Mesenchymal stem cell (in vitro differentiated cells and primary cell): Measurements from ENCODE around the gene AIFM3.
"Not testable (repeated sequence)": the region's sequence is repeated elsewhere in the genome, so short reads cannot be mapped to it uniquely, and the experiment has no call there.

Experiments used
- DNase-seq: peaks from one replicate; pipeline ENCODE4 v3.0.0-alpha.2; 2013
- H2AFZ ChIP-seq: one replicate; pipeline ENCODE4 v1.6.1; 2013; ENCODE audit warnings: low read depth, mild to moderate bottlenecking, control low read depth, inconsistent platforms, low read length, moderate library complexity
- H2AK5ac ChIP-seq: 2 replicates; pipeline ENCODE4 v1.6.1; 2013; ENCODE audit warnings: low read length, moderate library complexity, mild to moderate bottlenecking, inconsistent platforms; ENCODE audit not compliant: severe bottlenecking
- H2BK120ac ChIP-seq: one replicate; pipeline ENCODE4 v1.6.1; 2013; ENCODE audit warnings: low read depth, mild to moderate bottlenecking, inconsistent platforms, low read length, moderate library complexity
- H2BK12ac ChIP-seq, 2 experiments: one replicate each; pipeline ENCODE4 v1.6.1; 2013; ENCODE audit warnings: inconsistent platforms in 2 of 2, low read length in 2 of 2, mild to moderate bottlenecking in 2 of 2, moderate library complexity in 2 of 2, control low read depth in 1 of 2
- H2BK15ac ChIP-seq: one replicate; pipeline ENCODE4 v1.6.1; 2013; ENCODE audit warnings: mild to moderate bottlenecking, low read depth, inconsistent platforms; ENCODE audit not compliant: poor library complexity, severe bottlenecking
- H2BK5ac ChIP-seq: 2 replicates; pipeline ENCODE4 v1.6.1; 2013; ENCODE audit warnings: low read depth, mild to moderate bottlenecking, low read length, control low read depth, inconsistent platforms; ENCODE audit not compliant: poor library complexity, severe bottlenecking
- H3K14ac ChIP-seq, 2 experiments: one replicate each; pipeline ENCODE4 v1.6.1; 2013; ENCODE audit warnings: inconsistent platforms in 2 of 2, low read length in 2 of 2, control low read depth in 1 of 2, mild to moderate bottlenecking in 1 of 2, moderate library complexity in 1 of 2
- H3K18ac ChIP-seq, 2 experiments: one replicate each; pipeline ENCODE4 v1.6.1; 2013; ENCODE audit warnings: inconsistent platforms in 2 of 2, low read length in 2 of 2, control low read depth in 1 of 2, low read depth in 1 of 2, mild to moderate bottlenecking in 1 of 2
- H3K23ac ChIP-seq, 2 experiments: one replicate each; pipeline ENCODE4 v1.6.1; 2013; ENCODE audit warnings: inconsistent platforms in 2 of 2, low read length in 2 of 2, mild to moderate bottlenecking in 2 of 2, moderate library complexity in 2 of 2, control low read depth in 1 of 2
- H3K27ac ChIP-seq: 2 replicates; pipeline ENCODE4 v1.5.1; 2013; ENCODE audit warnings: mild to moderate bottlenecking, moderate library complexity, low read length, control low read depth, inconsistent platforms; ENCODE audit not compliant: poor library complexity, severe bottlenecking
- H3K27me3 ChIP-seq, 2 experiments: 2 replicates each; pipeline versions ENCODE4 v1.6.1 to v1.7.0; 2013; ENCODE audit warnings: low read length in 2 of 2, mild to moderate bottlenecking in 2 of 2, moderate library complexity in 2 of 2, control low read depth in 1 of 2, inconsistent platforms in 1 of 2; ENCODE audit not compliant: control insufficient read depth in 1 of 2, insufficient read depth in 1 of 2
- H3K36me3 ChIP-seq, 2 experiments: 2 replicates each; pipeline versions ENCODE4 v1.6.1 to v1.7.0; 2013; ENCODE audit warnings: low read length in 2 of 2, control low read depth in 1 of 2, inconsistent platforms in 1 of 2, low read depth in 1 of 2, mild to moderate bottlenecking in 1 of 2; ENCODE audit not compliant: insufficient read depth in 2 of 2, control insufficient read depth in 1 of 2
- H3K4ac ChIP-seq, 2 experiments: one replicate each; pipeline ENCODE4 v1.6.1; 2013; ENCODE audit warnings: inconsistent platforms in 2 of 2, low read length in 2 of 2, mild to moderate bottlenecking in 2 of 2, moderate library complexity in 2 of 2, control low read depth in 1 of 2, low read depth in 1 of 2
- H3K4me1 ChIP-seq: 2 replicates; pipeline ENCODE4 v1.6.1; 2013; ENCODE audit warnings: low read depth, low read length, control low read depth; ENCODE audit not compliant: control insufficient read depth, insufficient read depth
- H3K4me2 ChIP-seq: 2 replicates; pipeline ENCODE4 v1.6.1; 2013; ENCODE audit warnings: low read length, mild to moderate bottlenecking, inconsistent platforms; ENCODE audit not compliant: poor library complexity, severe bottlenecking
- H3K4me3 ChIP-seq, 2 experiments: 2 replicates each; pipeline versions ENCODE4 v1.5.1 to v1.7.0; 2013; ENCODE audit warnings: low read length in 2 of 2, mild to moderate bottlenecking in 2 of 2, control low read depth in 1 of 2, low read depth in 1 of 2; ENCODE audit not compliant: insufficient read depth in 1 of 2
- H3K79me1 ChIP-seq: replicated peaks from 2 replicates; pipeline ENCODE4 v1.6.1; 2013; ENCODE audit warnings: mild to moderate bottlenecking, control low read depth, low read length, inconsistent platforms; ENCODE audit not compliant: poor library complexity, severe bottlenecking
- H3K9ac ChIP-seq: 2 replicates; pipeline ENCODE4 v1.7.0; 2013; ENCODE audit warnings: mild to moderate bottlenecking, low read length, moderate library complexity
- H3K9me3 ChIP-seq: 2 replicates; pipeline ENCODE4 v1.7.0; 2013; ENCODE audit warnings: mild to moderate bottlenecking, low read length; ENCODE audit not compliant: control insufficient read depth
- H4K8ac ChIP-seq: one replicate; pipeline ENCODE4 v1.6.1; 2013; ENCODE audit warnings: inconsistent platforms, mild to moderate bottlenecking, low read length, moderate library complexity
- H4K91ac ChIP-seq: one replicate; pipeline ENCODE4 v1.6.1; 2013; ENCODE audit warnings: mild to moderate bottlenecking, low read length, inconsistent platforms
- WGBS: methylation state at CpG from one replicate; pipeline ENCODE4 v1.1.7; 2013; ENCODE audit warnings: mixed read lengths; 5-methylcytosine and 5-hydroxymethylcytosine counted together

Gene AIFM3

GRCh38 chr22:20933910-20934309 is 33.1 kb upstream of the AIFM3 start:
- Histone ChIP-seq H2AK5ac (no peak overlapping the region), H3K9me3 (no peaks in the 10 kb centered on the region), H3K36me3 (peaks cover 17 to 39% of the 10 kb centered on the region in 2 experiments), H3K79me1 (no peaks in the 10 kb centered on the region), H3K18ac (no peak overlapping the region), H4K91ac (no peak overlapping the region), H2BK15ac (no peak overlapping the region), H2BK5ac (no peak overlapping the region), H3K27ac (no peak overlapping the region), H3K27me3 (no peaks in the 10 kb centered on the region), H2BK120ac (no peak overlapping the region), H3K4me3 (no peak overlapping the region), H3K9ac (no peak overlapping the region), H3K23ac (no peak overlapping the region), H4K8ac (no peak overlapping the region), H3K4me2 (no peak overlapping the region), H3K4ac (no peak overlapping the region), H2AFZ (no peak overlapping the region), H3K14ac (no peak overlapping the region), H2BK12ac (no peak overlapping the region), H3K4me1 (peaks cover 10% of the 10 kb centered on the region)
- 97% methylated on average over 7 of the region's 7 CpGs for WGBS
- DNase-seq: no peak

- H3K9me3 ChIP-seq, H2BK120ac ChIP-seq, H3K4me2 ChIP-seq, H3K27me3 ChIP-seq, H3K27ac ChIP-seq, H2AK5ac ChIP-seq, H2BK12ac ChIP-seq, H3K18ac ChIP-seq, H2AFZ ChIP-seq, H3K4me3 ChIP-seq, H4K8ac ChIP-seq, H3K23ac ChIP-seq, H3K9ac ChIP-seq, H2BK15ac ChIP-seq, H3K14ac ChIP-seq, H4K91ac ChIP-seq, H3K4ac ChIP-seq, H3K79me1 ChIP-seq, H2BK5ac ChIP-seq, DNase-seq: not testable (repeated sequence)
- Histone ChIP-seq H3K36me3 (peaks cover 17 to 39% of the 10 kb centered on the region in 2 experiments), H3K4me1 (peaks cover 10% of the 10 kb centered on the region)
- 99% methylated on average over 7 of the region's 9 CpGs for WGBS
Measured at GRCh38 chr22:20935049-20935448, 32.0 kb upstream of the AIFM3 start.

- H3K27ac ChIP-seq, H2BK5ac ChIP-seq, H4K91ac ChIP-seq, DNase-seq, H3K27me3 ChIP-seq, H3K18ac ChIP-seq, H3K4ac ChIP-seq, H2BK120ac ChIP-seq, H3K9ac ChIP-seq, H3K14ac ChIP-seq, H3K4me3 ChIP-seq, H2BK15ac ChIP-seq, H3K23ac ChIP-seq, H2BK12ac ChIP-seq, H3K79me1 ChIP-seq, H4K8ac ChIP-seq, H3K9me3 ChIP-seq, H3K4me2 ChIP-seq, H2AFZ ChIP-seq, H2AK5ac ChIP-seq: not testable (repeated sequence)
- 95% methylated on average over 11 of the region's 11 CpGs for WGBS
- Histone ChIP-seq H3K4me1 (peaks cover 10% of the 10 kb centered on the region), H3K36me3 (peaks cover 17 to 39% of the 10 kb centered on the region in 2 experiments)
Measured at GRCh38 chr22:20935780-20936539, 31.1 kb upstream of the AIFM3 start.

- Histone ChIP-seq H3K36me3 (peaks cover 17 to 38% of the 10 kb centered on the region in 2 experiments), H3K14ac (no peak overlapping the region), H3K4me3 (no peak overlapping the region), H3K18ac (no peak overlapping the region), H2AK5ac (no peak overlapping the region), H2BK5ac (no peak overlapping the region), H3K79me1 (no peaks in the 10 kb centered on the region), H2BK120ac (no peak overlapping the region), H2AFZ (no peak overlapping the region), H3K4me1 (peaks cover 10% of the 10 kb centered on the region), H3K9ac (no peak overlapping the region), H3K9me3 (no peaks in the 10 kb centered on the region), H3K4ac (no peak overlapping the region), H2BK12ac (no peak overlapping the region), H4K91ac (no peak overlapping the region), H3K27me3 (no peaks in the 10 kb centered on the region), H3K23ac (no peak overlapping the region), H3K4me2 (no peak overlapping the region), H4K8ac (no peak overlapping the region), H2BK15ac (no peak overlapping the region), H3K27ac (no peak overlapping the region)
- no peak for DNase-seq
- WGBS: 88% methylated on average over 12 of the region's 12 CpGs
Measured at GRCh38 chr22:20937031-20937793, 29.8 kb upstream of the AIFM3 start.
